ENCODE data around the gene LMO3. TPM values are rescaled to one million over a fixed set of nuclear protein-coding genes. Genes with fewer than 3 reads are reported as not detected.

Gene LMO3
- not detected for total RNA-seq

GRCh38 chr12:16606117-16606200 lies at the start of gene LMO3:
LMO3 (minus strand) TSS chr12:16606162; CDS start chr12:16600860, 5,302 bp downstream.
- no peak within 1 kb of the TSS for H3K27ac Mint-ChIP-seq
- H3K4me3 Mint-ChIP-seq, result peak within 1 kb of the TSS in 1 of 2 donors; percentile 32
- H3K27me3 Mint-ChIP-seq (ENCODE audit: low read depth), result peaks cover 49% of the 10 kb centered on the region
- H3K9me3 Mint-ChIP-seq, result peaks cover 3 to 4% of the 10 kb centered on the region in 2 donors
- DNase-seq (no peak), ATAC-seq (replicated peaks in 1 of 2) (no peak)
- H3K4me1 Mint-ChIP-seq (ENCODE audit: low read depth), result peaks cover 4% of the 10 kb centered on the region
- H3K36me3 Mint-ChIP-seq (ENCODE audit: insufficient read depth in 2 of 2), result peaks cover 6% of the 10 kb centered on the region in 2 donors

GRCh38 chr12:16636435-16637055 lies 30.6 kb upstream of the LMO3 start:
- H3K27me3 Mint-ChIP-seq (ENCODE audit: low read depth), result no peaks in the 10 kb centered on the region
- DNase-seq (no peak), ATAC-seq (replicated peaks in 1 of 2) (no peak)
- H3K9me3 Mint-ChIP-seq, result peaks cover 3 to 7% of the 10 kb centered on the region in 2 donors
- no peaks in the 10 kb centered on the region for H3K4me1 Mint-ChIP-seq (ENCODE audit: low read depth)
- H3K36me3 Mint-ChIP-seq (ENCODE audit: insufficient read depth in 2 of 2), result peaks cover 0 to 3% of the 10 kb centered on the region in 2 donors
- no peak overlapping the region for H3K4me3 Mint-ChIP-seq
- H3K27ac Mint-ChIP-seq, result no peak overlapping the region

GRCh38 chr12:16634786-16635185 lies 28.8 kb upstream of the LMO3 start:
- H3K4me1 Mint-ChIP-seq (ENCODE audit: low read depth), result no peaks in the 10 kb centered on the region
- no peak overlapping the region for H3K27ac Mint-ChIP-seq
- peaks cover 0 to 2% of the 10 kb centered on the region in 2 donors for H3K36me3 Mint-ChIP-seq (ENCODE audit: insufficient read depth in 2 of 2)
- H3K9me3 Mint-ChIP-seq, result peaks cover 5 to 6% of the 10 kb centered on the region in 2 donors
- DNase-seq (no peak), ATAC-seq (replicated peaks in 1 of 2) (no peak)
- H3K27me3 Mint-ChIP-seq (ENCODE audit: low read depth), result no peaks in the 10 kb centered on the region
- H3K4me3 Mint-ChIP-seq, result no peak overlapping the region

GRCh38 chr12:16626991-16627390 lies 21.0 kb upstream of the LMO3 start:
- Mint-ChIP-seq H3K36me3 (ENCODE audit: insufficient read depth in 2 of 2) (no peaks in the 10 kb centered on the region), H3K4me1 (ENCODE audit: low read depth) (no peaks in the 10 kb centered on the region), H3K4me3 (no peak overlapping the region), H3K27me3 (ENCODE audit: low read depth) (no peaks in the 10 kb centered on the region), H3K27ac (no peak overlapping the region), H3K9me3 (peaks cover 5 to 6% of the 10 kb centered on the region in 2 donors)
- ATAC-seq (replicated peaks in 1 of 2) (no peak), DNase-seq (no peak)

- ATAC-seq (replicated peaks in 1 of 2) (no peak), DNase-seq (no peak)
- Mint-ChIP-seq H3K27ac (no peak overlapping the region), H3K9me3 (peaks cover 0 to 2% of the 10 kb centered on the region in 2 donors), H3K27me3 (ENCODE audit: low read depth) (no peaks in the 10 kb centered on the region), H3K4me3 (no peak overlapping the region), H3K36me3 (ENCODE audit: insufficient read depth in 2 of 2) (no peaks in the 10 kb centered on the region), H3K4me1 (ENCODE audit: low read depth) (no peaks in the 10 kb centered on the region)
Measured at GRCh38 chr12:16622338-16622737, 16.4 kb upstream of the LMO3 start.

GRCh38 chr12:16619537-16619936 lies 13.6 kb upstream of the LMO3 start:
- Mint-ChIP-seq H3K36me3 (ENCODE audit: insufficient read depth in 2 of 2) (no peaks in the 10 kb centered on the region), H3K27me3 (ENCODE audit: low read depth) (no peaks in the 10 kb centered on the region), H3K9me3 (peaks cover 0 to 2% of the 10 kb centered on the region in 2 donors), H3K4me1 (ENCODE audit: low read depth) (no peaks in the 10 kb centered on the region), H3K27ac (no peak overlapping the region), H3K4me3 (no peak overlapping the region)
- DNase-seq (no peak), ATAC-seq (replicated peaks in 1 of 2) (no peak)

GRCh38 chr12:16618256-16618655 lies 12.3 kb upstream of the LMO3 start:
- H3K9me3 Mint-ChIP-seq, result peaks cover 0 to 2% of the 10 kb centered on the region in 2 donors
- H3K4me1 Mint-ChIP-seq (ENCODE audit: low read depth), result no peaks in the 10 kb centered on the region
- H3K4me3 Mint-ChIP-seq, result no peak overlapping the region
- no peak for DNase-seq
- H3K27me3 Mint-ChIP-seq (ENCODE audit: low read depth), result no peaks in the 10 kb centered on the region
- H3K36me3 Mint-ChIP-seq (ENCODE audit: insufficient read depth in 2 of 2), result no peaks in the 10 kb centered on the region
- H3K27ac Mint-ChIP-seq, result no peak overlapping the region
- ATAC-seq (replicated peaks in 1 of 2), result no peak

- Mint-ChIP-seq H3K9me3 (peaks cover 2% of the 10 kb centered on the region in 2 donors), H3K27ac (no peak overlapping the region), H3K27me3 (ENCODE audit: low read depth) (peaks cover 12% of the 10 kb centered on the region), H3K4me1 (ENCODE audit: low read depth) (no peaks in the 10 kb centered on the region), H3K4me3 (no peak overlapping the region), H3K36me3 (ENCODE audit: insufficient read depth in 2 of 2) (peaks cover 0 to 2% of the 10 kb centered on the region in 2 donors)
- ATAC-seq (replicated peaks in 1 of 2) (no peak), DNase-seq (no peak)
Measured at GRCh38 chr12:16613199-16613598, 7.2 kb upstream of the LMO3 start.

- H3K27ac Mint-ChIP-seq, result no peak overlapping the region
- no peak for DNase-seq
- H3K36me3 Mint-ChIP-seq (ENCODE audit: insufficient read depth in 2 of 2), result peaks cover 2% of the 10 kb centered on the region in 2 donors
- H3K27me3 Mint-ChIP-seq (ENCODE audit: low read depth), result peaks cover 17% of the 10 kb centered on the region
- no peak for ATAC-seq (replicated peaks in 1 of 2)
- no peak overlapping the region for H3K4me3 Mint-ChIP-seq
- no peaks in the 10 kb centered on the region for H3K4me1 Mint-ChIP-seq (ENCODE audit: low read depth)
- peaks cover 0 to 2% of the 10 kb centered on the region in 2 donors for H3K9me3 Mint-ChIP-seq
Measured at GRCh38 chr12:16612647-16613046, 6.7 kb upstream of the LMO3 start.

GRCh38 chr12:16611146-16611545 lies 5.2 kb upstream of the LMO3 start:
- ATAC-seq (replicated peaks in 1 of 2) (no peak), DNase-seq (no peak)
- H3K4me1 Mint-ChIP-seq (ENCODE audit: low read depth), result no peaks in the 10 kb centered on the region
- H3K36me3 Mint-ChIP-seq (ENCODE audit: insufficient read depth in 2 of 2), result peaks cover 6% of the 10 kb centered on the region in 2 donors
- peaks cover 32% of the 10 kb centered on the region for H3K27me3 Mint-ChIP-seq (ENCODE audit: low read depth)
- no peak overlapping the region for H3K27ac Mint-ChIP-seq
- peaks cover 3% of the 10 kb centered on the region in 2 donors for H3K9me3 Mint-ChIP-seq
- no peak overlapping the region for H3K4me3 Mint-ChIP-seq

- DNase-seq (no peak), ATAC-seq (replicated peaks in 1 of 2) (no peak)
- H3K27me3 Mint-ChIP-seq (ENCODE audit: low read depth), result peaks cover 36% of the 10 kb centered on the region
- no peak overlapping the region for H3K4me3 Mint-ChIP-seq
- peaks cover 2% of the 10 kb centered on the region for H3K4me1 Mint-ChIP-seq (ENCODE audit: low read depth)
- H3K9me3 Mint-ChIP-seq, result peaks cover 3% of the 10 kb centered on the region in 2 donors
- peaks cover 6% of the 10 kb centered on the region in 2 donors for H3K36me3 Mint-ChIP-seq (ENCODE audit: insufficient read depth in 2 of 2)
- H3K27ac Mint-ChIP-seq, result no peak overlapping the region
Measured at GRCh38 chr12:16610743-16611142, 4.8 kb upstream of the LMO3 start.

GRCh38 chr12:16610001-16610585 lies 4.1 kb upstream of the LMO3 start:
- peaks cover 40% of the 10 kb centered on the region for H3K27me3 Mint-ChIP-seq (ENCODE audit: low read depth)

GRCh38 chr12:16608946-16609539 lies 3.1 kb upstream of the LMO3 start:
- H3K27me3 Mint-ChIP-seq (ENCODE audit: low read depth), result peaks cover 48% of the 10 kb centered on the region
- H3K27ac Mint-ChIP-seq, result no peak overlapping the region
- H3K4me3 Mint-ChIP-seq, result no peak overlapping the region
- H3K36me3 Mint-ChIP-seq (ENCODE audit: insufficient read depth in 2 of 2), result peaks cover 6% of the 10 kb centered on the region in 2 donors
- H3K4me1 Mint-ChIP-seq (ENCODE audit: low read depth), result peaks cover 4% of the 10 kb centered on the region
- no peak for DNase-seq
- no peak for ATAC-seq (replicated peaks in 1 of 2)
- peaks cover 3% of the 10 kb centered on the region in 2 donors for H3K9me3 Mint-ChIP-seq

More at GRCh38 chr12:16610001-16610585, 4.1 kb upstream of the LMO3 start:
- Mint-ChIP-seq H3K4me1 (ENCODE audit: low read depth) (peaks cover 4% of the 10 kb centered on the region), H3K27ac (no peak overlapping the region), H3K9me3 (peaks cover 3% of the 10 kb centered on the region in 2 donors), H3K36me3 (ENCODE audit: insufficient read depth in 2 of 2) (peaks cover 6% of the 10 kb centered on the region in 2 donors), H3K4me3 (no peak overlapping the region)
- DNase-seq, result no peak
- ATAC-seq (replicated peaks in 1 of 2), result no peak
